Effector CD8-positive, alpha-beta T cell (primary cell): ENCODE measurements around the gene MACROD1.
"Not testable (repeated sequence)": the region's sequence is repeated elsewhere in the genome, so short reads cannot be mapped to it uniquely, and the experiment has no call there.

Experiments
- DNase-seq: peaks from one replicate; lab custom pipeline; 2025; lab: John Stamatoyannopoulos, UW

Gene MACROD1

DNA sequence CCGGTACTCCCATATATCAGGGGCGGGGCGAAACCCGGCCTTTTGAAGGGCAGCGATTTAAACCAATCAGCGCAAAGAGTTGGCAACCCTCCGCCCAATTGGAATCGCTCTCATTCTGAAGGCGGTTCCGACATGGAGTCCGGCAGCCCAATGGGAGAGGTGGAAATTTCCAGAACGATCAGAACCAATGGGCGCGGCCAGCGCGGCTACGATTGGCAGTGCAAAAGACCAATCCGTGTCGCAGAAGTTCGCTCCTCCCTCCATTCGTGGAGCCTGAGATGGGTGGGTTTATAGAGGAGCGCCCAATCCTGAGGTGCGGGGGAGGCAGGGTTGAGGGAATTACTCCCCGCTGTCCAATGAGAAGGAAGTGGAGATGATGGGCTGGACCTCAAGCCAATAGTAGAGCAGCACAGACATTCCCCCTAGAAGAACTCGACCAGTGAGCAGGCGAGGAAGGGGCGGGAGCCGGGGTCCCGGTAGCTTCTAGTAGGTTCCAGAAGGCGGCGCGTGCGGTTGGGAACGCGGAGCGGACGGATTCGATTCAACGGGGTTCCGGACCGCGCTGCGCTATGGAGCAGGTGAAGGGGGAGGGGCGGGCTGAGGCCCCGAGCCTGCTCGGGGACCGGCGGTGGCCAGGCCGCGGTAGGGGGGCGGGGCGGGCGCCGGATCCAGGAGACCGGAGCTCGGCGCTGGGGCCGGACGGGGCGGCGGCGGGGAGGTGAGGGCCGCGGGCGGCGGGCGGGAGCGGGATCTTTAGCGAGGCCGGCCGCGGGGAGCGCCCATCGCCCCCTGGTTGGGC lies 20.0 kb upstream of the MACROD1 start, which contains the start of gene STIP1:
STIP1 (plus strand) TSS at position 479 of the 799 bp plus-strand sequence; CDS start at position 570, 91 bp downstream.
- DNase-seq: peak; percentile 100

DNA sequence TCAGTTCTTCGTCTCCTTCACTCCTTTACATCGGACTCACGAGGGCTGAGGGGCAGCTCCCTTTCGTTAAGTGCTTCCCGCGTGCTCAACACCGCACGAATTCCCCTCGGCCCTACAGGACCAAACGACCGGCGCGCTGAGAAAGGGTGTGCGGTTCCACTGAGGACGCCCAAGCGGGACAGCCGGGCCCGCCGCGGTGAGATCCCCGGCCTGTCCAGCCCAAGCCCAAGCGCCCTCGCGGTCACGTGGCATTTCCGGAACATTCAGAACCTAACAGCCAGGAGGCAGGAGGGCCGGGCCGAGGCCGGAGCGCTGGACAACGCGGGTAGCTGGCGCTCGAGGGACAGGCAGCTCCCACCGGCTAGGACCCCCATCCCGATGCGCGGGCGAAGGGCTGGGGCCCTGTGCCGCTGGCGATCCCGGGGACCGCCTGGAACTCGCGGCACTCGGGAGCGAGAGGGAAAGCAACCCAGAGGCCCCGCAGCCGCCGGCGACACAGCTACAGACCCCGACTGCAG lies 19.3 kb upstream of the MACROD1 start:
- DNase-seq: peak; percentile 30

DNA sequence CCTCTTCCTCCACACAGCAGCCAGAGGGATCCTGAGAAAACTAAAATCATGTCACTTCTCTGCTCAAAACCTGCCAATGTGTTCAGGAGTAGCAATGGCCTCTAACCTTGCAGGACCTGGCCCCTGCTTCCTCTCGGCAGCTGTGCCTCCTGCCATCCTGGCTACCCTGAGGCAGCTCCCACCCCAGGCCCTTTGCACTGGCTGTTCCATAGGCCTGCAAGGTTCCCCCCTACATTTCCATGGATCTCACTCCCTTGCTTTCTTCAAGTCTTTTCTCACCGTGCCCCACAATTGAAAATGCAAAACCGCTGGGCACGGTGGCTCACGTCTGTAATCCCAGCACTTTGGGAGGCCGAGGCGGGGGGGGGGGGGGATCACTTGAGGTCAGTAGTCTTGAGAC lies 18.0 kb upstream of the MACROD1 start:
- DNase-seq: no peak

DNA sequence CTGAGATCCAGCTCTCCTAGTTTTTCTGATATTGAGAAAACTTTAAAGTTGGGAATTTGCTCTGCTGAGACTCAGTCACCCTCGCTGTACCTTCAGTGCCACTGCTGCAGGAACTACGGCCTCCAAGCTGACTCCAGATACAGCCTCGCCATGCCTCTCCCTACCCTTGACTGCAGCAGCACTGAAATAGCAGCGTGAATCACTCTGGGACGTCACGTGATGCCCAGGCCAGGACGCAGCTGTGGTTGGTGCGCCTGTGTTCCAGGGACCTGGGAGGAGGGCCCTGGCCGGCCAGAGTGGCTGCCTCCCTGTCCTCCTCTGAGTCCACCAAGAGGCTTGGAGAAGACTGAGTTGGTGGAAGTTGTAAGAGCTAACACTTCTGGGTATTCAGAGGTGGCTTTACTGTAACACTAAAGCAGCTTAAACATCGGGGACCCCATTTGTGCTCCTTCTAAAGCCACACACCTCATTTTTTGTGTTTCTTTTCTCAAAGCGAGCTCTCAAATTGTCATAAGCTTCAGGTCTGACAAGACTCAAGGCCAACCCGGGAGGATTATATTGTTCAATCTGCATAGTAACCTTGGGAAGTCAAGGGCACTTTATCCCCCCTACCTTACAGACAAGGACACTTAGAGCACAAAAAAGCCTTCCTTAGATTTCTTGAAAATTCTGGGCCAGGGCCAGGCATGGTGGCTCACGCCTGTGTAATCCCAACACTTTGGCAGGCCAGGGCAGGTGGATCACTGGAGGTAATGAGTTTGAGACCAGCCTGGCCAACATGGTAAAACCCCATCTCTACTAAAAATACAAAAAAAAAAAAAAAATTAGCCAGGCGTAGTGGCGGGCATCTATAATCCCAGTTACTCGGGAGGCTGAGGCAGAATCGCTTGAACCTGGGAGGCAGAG lies 15.8 kb upstream of the MACROD1 start:
- no peak for DNase-seq

DNA sequence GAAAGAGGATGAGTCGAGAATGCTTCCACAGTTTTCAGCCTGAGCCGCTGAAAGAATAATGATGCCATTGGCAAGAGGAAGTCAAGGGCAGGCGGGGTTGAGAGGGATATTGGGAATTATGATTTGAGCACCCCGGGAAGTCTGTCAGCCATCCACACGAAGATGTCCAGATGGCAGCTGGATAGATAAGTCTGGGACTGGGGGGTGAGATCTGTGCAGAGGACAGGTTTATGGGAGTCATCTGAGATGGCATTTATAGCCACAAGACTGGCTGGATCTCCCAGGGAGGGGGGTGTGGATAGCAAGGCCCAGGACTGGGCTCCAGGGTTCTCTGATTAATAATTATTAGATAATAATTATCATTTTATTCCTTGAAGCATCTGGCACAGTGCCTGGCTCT lies 15.0 kb upstream of the MACROD1 start:
- DNase-seq: no peak

DNA sequence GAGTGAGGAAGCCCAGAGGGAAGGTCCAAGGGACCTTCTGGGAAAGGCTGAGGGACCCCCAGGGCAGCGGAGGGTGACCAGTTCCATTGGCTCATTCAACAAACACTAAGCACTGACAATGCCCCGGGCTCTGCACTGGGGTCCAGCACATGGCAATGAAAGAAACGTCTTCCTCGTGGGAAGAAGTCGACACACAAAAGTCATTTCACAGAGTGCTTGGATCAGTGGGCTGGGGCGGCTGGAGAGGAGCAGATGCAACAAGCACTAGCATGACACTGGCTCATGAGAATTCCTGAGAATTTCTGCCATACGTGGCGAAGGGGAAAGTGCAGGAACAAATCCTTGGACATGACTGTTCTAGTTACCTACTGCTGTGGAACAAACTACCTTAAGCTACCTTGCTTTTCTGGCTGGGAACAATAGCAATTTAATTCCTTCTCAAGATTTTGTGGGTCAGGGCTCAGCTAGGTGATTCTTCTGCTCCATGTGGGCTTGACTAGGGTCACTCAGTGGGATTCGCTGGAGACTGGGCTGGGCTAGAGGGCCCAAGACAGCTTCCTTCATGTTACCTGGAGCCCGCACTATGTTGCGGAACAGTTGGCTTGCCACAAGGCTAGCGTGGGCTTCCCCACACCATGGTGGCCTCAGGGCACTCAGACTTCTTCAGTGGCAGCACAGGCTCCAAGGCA lies 13.2 kb upstream of the MACROD1 start:
- DNase-seq: no peak

DNA sequence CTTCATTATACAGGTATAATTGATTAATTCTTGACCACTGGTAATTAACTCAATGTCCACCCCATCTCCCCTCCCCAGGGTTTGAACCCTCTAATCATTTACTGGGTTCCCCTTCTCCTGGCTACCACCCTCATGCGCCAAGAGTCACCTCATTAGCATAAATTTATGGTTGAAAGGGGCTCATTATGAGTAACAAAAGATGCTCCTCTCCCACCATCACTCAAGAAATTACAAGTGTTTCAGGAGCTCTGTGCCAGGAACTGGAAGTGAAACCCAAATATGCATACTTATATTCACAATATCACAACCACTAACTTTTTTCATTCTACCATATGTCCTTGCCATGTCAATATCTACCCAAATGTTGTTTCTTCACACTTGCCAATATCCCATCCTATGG lies 12.3 kb upstream of the MACROD1 start:
- no peak for DNase-seq

DNA sequence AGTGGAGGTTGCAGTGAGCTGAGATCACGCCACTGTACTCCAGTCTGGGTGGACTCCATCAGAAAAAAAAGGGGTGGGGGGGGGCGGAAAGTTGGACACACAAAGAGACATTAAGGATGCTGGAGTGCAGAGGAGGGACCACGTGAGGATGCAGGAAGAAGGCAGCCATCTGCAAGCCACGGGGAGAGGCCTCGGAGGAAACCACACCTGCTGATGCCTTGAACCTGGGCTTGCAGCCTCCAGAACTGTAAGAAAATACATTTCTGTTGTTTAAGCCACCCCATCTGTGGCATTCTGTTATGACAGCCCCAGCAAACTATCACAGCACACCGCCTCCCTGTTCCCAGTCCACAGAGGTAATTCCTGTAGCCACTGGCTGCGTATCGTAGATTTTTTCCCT lies 10.8 kb upstream of the MACROD1 start:
- no peak for DNase-seq

DNA sequence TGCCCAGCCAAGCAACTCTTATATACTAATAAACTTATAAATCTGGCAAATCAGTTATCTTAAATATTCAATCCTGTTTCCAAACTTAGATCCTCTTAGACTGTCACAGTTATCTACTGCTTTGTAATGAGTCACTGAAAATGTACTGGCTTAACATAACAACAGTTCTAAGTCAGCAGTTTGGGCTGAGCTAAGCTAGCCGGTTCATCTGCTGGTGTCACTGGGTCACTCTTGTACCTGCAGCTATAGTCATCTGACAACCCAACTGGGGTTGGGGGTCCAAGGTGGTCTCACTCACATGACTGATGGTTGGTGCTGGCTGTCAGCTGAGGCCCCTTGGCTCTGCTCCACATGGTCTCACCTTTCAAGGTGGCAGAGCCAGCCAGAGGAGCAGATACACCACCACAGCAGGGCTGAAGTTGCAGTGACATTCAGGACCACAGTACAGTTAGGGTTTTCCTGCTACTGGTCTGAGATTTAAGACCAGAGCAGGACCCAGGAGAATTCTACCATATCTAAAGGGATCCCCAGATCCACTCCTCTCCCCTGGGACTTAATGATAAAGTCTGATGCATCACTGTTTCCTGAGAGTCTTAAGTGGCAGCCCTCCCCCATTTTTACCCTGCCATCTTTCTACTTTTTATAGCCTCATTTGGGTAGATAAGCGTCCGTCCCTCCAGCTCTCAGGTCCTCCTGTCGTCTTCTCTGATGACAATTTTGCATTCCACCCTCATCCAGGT lies 7.9 kb upstream of the MACROD1 start:
- DNase-seq: no peak

DNA sequence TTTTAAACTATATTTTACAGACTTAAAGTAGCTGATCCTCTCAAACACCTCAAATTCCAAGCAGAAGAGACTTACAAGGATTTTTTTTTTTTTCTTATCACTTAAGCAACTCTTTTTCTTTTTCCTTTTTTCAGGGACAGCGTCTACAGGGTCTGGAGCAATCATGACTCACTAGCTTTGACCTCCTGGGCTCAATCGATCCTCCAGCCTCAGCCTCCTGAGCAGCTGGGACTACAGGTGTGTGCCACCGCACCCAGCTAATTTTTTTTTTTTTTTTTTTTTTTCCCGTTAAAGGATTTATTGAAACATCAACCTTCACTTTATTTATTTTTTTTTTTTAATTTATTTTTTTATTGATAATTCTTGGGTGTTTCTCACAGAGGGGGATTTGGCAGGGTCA lies 4.5 kb upstream of the MACROD1 start:
- no peak for DNase-seq

DNA sequence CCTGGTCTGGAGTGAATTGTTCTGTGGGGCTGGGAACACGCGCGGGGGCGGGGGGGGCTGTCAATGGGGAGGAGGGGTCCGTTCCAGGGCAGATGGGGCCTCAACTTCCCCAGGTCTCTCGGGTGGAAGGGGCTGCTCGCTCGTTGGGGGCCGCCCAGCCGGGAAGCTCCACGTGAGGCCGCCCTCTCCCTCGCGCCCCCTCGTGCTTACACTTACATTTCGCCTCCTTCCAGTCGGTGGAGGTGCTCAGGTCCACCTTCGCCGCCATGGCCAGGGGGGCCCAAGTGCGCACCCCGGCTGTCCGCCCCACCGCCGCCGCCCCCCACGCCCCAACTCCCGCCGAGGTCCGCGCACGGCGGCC lies 452 bp downstream of the MACROD1 start:
- DNase-seq: no peak

DNA sequence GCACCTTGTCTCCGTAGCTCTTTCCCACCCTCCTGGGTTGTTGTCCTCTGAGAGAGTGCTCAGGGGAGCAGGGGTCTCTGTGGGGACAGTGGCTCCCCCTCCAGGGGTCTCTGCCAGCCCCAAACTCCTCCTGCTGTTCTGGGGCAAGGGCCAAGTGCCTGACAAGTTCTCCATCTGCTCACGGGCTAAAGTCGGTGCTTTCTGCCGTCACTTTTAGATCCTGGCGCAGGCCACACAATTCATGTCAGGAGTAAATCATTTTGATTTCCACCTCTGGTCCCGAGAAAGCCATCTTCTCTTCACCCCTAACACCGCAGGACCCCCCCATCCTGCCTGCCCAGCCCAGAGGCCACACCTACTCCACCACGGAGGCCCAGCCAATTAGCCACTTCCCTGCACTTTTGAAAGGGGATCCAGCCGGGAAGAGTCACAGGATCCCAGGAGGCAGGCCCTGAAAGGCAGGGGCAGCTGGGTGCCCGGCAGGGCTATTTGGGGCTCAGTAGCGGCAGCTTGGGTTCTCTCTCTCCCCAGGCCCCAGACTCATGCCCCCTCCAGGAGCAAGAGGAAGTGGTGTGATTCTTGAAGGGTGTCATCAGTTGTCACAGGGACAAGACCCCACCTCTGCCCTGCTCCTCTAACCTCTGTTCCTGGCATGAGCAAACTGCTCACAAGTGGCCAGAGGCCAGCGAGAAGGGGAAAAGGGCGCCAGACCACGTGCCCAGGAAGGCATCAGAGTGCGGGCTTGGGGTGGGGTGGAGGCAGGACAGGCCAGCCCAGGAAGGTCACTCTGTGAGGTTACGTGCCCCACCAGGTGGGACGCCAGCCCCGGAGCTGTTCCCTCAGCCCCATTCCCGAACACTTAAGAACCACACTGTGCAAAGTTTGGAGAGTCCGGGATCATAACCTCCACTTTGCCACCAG lies 1.3 kb downstream of the MACROD1 start:
- DNase-seq: no peak

DNA sequence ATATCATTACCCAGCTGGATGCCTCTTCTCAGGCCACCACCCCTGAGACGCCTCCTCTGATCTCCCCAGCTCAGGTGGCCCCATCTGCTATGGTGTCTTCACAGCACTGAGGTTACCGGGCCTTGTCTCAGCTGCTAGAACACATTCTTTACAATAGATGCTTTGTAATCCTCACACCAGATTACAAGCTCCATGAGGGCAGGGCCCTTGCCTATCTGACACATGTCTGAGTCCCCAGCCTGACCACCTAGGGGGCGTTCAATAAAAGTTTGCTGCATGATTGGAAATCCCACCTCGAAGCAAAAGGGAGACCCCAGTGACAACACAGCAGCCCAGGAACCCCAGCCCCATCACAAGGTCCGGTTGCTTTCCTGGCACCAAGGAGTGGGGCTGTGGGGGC lies 2.0 kb downstream of the MACROD1 start:
- DNase-seq: no peak

DNA sequence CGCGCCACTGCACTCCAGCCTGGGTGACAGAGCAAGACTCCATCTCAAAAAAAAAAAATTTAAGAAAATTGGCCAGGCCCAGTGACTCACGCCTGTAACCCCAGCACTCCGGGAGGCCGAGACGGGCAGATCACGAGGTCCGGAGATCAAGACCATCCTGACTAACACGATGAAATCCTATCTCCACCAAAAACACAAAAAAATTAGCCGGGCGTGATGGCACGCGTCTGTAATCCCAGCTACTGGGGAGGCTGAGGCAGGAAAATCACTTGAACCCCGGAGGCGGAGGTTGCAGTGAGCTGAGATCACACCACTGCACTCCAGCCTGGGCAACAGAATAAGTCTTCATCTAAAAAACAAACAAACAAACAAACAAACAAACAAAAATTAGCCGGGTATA lies 3.1 kb downstream of the MACROD1 start:
- not testable (repeated sequence) for DNase-seq

DNA sequence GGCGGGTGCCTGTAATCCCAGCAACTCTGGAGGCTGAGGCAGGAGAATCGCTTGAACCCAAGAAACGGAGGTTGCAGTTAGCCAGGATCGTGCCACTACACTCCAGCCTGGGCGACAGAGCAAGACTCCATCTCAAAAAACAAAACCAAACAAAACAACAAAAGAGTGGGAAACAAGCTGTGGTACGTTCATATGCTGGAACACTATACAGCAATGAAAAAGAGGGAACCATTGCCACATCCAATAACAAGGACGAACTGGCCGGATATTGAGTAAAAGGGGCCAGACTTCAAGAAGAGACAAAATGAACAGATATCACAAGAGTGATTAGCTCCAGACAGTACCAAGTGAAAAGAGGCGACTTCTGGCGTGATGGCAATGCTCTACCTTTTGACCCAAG lies 4.9 kb downstream of the MACROD1 start:
- no peak for DNase-seq

DNA sequence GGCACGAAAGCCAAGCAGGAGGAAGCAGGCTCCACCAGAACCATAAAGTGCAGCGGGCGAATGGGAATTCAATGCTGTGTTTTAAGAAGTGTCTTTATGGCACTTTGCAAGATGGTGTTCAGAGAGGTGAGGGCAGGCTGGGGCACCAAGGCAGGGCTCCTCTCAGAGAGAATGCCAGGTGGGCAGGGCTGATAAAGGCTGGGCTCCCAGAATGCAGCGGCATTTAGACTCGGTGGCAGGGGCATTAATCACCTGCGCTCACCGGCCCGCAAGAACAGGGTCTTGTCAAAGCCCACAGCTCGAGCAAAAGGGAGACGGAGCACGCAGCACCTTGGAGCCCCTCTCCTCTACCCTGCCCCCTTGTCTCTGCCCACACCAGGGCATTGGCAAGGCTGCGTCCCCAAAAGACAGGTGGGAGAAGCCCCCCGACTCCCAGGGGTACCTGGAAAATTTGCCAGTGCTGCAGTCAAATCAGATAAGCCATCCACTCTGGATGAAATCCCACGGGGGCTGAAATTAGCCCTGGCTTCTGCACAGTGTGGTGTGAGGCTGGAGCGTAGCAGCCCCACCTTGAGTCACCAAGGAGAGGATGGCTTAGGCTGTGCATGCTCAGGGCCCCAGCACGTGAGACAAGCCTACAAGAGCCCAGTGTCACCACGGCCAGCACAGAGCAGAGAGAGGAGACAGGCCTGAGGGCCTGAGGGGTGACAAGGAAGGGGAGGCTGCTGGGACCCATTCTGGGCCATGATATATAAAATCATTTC lies 8.1 kb downstream of the MACROD1 start:
- no peak for DNase-seq

DNA sequence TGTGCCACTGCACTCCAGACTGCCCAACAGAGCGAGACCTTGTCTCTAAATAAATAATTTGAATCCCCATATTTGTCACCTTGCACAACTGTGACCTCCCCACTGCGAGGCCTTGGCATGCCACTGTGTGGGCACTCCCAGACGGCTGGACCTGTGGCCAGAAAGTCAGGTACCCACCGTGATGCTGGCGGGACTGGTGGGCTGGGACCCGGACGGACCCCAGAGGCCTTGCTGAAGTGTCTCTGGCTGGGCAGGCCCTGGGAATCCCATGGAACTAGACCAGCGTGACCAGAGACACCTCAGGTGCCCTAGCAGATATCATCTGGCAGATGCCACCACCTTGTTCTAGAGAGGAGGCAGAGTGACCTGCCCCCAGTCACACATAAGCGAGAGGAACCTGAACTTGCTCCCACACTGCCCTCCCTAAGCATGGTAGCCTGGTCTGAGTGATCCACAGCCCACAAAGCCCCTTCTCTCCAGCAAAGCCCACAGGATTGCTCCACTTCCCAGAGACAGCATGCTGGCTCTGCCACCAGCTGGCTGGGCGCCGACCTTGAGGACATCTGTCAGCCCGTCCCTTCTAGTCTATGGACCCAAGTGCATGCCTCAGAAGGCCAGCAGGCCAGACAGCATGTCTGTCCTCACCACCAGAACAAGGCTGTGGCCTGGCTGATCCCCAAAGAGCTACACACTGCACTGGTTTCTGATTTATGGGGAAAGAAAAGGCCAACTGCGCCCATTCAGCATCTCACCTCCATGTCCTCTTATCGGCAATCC lies 9.5 kb downstream of the MACROD1 start:
- DNase-seq: no peak

DNA sequence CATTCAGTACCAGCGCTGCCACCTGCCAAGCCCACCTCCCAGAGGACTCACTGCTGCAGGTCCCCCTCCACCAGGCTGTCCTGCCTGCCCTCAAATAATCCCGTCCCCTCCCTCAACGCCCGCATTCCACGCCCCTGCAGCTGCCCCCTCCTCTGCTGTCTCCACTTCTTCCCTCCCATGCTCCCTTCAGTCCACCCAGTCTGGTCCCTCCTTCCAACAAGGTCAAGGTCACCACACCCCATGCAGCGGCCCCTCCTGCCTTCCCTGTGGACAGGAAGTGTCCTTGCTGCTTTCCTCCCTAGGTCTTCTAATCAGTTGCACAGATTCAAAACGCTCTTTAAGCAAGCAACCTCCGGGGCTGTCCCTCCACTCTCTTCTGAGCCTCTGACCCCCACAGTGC lies 12.1 kb downstream of the MACROD1 start:
- no peak for DNase-seq
